HCT116 (cell line): ENCODE data around the gene GPN1. TPM values are rescaled to one million over a fixed set of nuclear protein-coding genes. Genes with fewer than 3 reads are reported as not detected.

Experiments used
- ATAC-seq: fragments of 200-7000 bp; cut with Tn5 transposase; 2 replicates; pipeline ENCODE4 v1.9.1; 2020; ENCODE audit warnings: mild to moderate bottlenecking, moderate library complexity
- BruUV-seq: library from RNA; stranded (reverse); fragments of 400-500 nt; replicated peaks from 2 replicates; lab custom pipeline; 2021; lab: Mats Ljungman, UMichigan
- CTCF ChIA-PET: fragments of 300-600 bp; sonication (Branson Sonifier 250); formaldehyde crosslinking; loops from one replicate; lab custom pipeline; 2021; ENCODE audit warnings: antibody characterized with exemption; lab: Charles Lee
- POLR2A ChIA-PET: fragments of 300-600, 350-600 bp; sonication (Branson Sonifier 250); formaldehyde crosslinking; loops from one replicate; lab custom pipeline; 2021; ENCODE audit warnings: antibody characterized with exemption; lab: Charles Lee
- RAD21 ChIA-PET, 2 experiments: fragments of 300-600 bp; sonication (Branson Sonifier 250); formaldehyde crosslinking; loops; one replicate each; lab custom pipeline; 2023; ENCODE audit warnings: low total read pairs in 2 of 2; ENCODE audit not compliant: uncharacterized antibody in 2 of 2, unreplicated experiment in 2 of 2, low non-redundant PET in 1 of 2; lab: Charles Lee
- DNase-seq: peaks from one replicate; pipeline ENCODE4 v3.0.0-alpha.2; 2010; ENCODE audit warnings: low read depth, low spot score
- H2AFZ ChIP-seq: fragments of 200-600 bp; shearing (Covaris generic), sonication (generic); 2 replicates; pipeline ENCODE4 v1.6.1; 2017; ENCODE audit warnings: low read depth, mixed run types, mixed read lengths, antibody characterized with exemption, low read length; ENCODE audit not compliant: poor library complexity, severe bottlenecking
- H3K27ac ChIP-seq: 2 replicates; pipeline ENCODE4 v1.5.1; 2012; ENCODE audit warnings: low read depth, low read length
- H3K27me3 ChIP-seq: fragments of 200-600 bp; sonication (generic); 2 replicates; pipeline ENCODE4 v1.6.1; 2016; ENCODE audit warnings: mixed run types, low read length, mixed read lengths; ENCODE audit not compliant: insufficient read depth
- H3K36me3 ChIP-seq, 2 experiments: fragments of 200-500 bp in 1 of 2; fragments of 200-600 bp in 1 of 2; sonication (Bioruptor generic) in 1 of 2; sonication (generic) in 1 of 2; 2 replicates each; pipeline versions ENCODE4 v1.5.1 to v1.6.1; 2014 to 2016; ENCODE audit warnings: low read length in 2 of 2, inconsistent platforms in 1 of 2, mixed read lengths in 1 of 2, mixed run types in 1 of 2; ENCODE audit not compliant: insufficient read depth in 2 of 2, control insufficient read depth in 1 of 2
- H3K4me1 ChIP-seq, 2 experiments: fragments of 200-600 bp in 1 of 2; sonication (generic) in 1 of 2; 2 replicates each; pipeline versions ENCODE4 v1.5.1 to v1.6.1; 2012 to 2017; ENCODE audit warnings: low read length in 2 of 2, inconsistent platforms in 1 of 2, mild to moderate bottlenecking in 1 of 2, mixed read lengths in 1 of 2, mixed run types in 1 of 2, moderate library complexity in 1 of 2; ENCODE audit not compliant: insufficient read depth in 2 of 2, control insufficient read depth in 1 of 2
- H3K4me2 ChIP-seq: fragments of 200-600 bp; sonication (generic); 2 replicates; pipeline ENCODE4 v1.6.1; 2017; ENCODE audit warnings: mixed run types, low read length, mixed read lengths
- H3K4me3 ChIP-seq, 2 experiments: fragments of 200-600 bp in 1 of 2; sonication (generic) in 1 of 2; replicated peaks in 1 of 2; 2 replicates each; pipeline ENCODE4 v1.5.1; 2011 to 2016; ENCODE audit warnings: low read length in 2 of 2, control low read depth in 1 of 2, low read depth in 1 of 2, mild to moderate bottlenecking in 1 of 2, mixed read lengths in 1 of 2, mixed run types in 1 of 2
- H3K79me2 ChIP-seq: fragments of 200-600 bp; sonication (generic); 2 replicates; pipeline ENCODE4 v1.6.1; 2017; ENCODE audit warnings: mild to moderate bottlenecking, mixed run types, low read length, moderate library complexity, mixed read lengths; ENCODE audit not compliant: insufficient read depth
- H3K9ac ChIP-seq: fragments of 200-600 bp; sonication (generic); 2 replicates; pipeline ENCODE4 v1.6.1; 2016; ENCODE audit warnings: low read length, mixed read lengths
- H3K9me2 ChIP-seq: fragments of 200-600 bp; sonication (generic), shearing (Covaris generic); 2 replicates; pipeline ENCODE4 v1.6.1; 2017; ENCODE audit warnings: mixed run types, mild to moderate bottlenecking, moderate library complexity; ENCODE audit not compliant: insufficient read depth
- H3K9me3 ChIP-seq, 2 experiments: fragments of 200-500 bp in 1 of 2; fragments of 200-600 bp in 1 of 2; sonication (Bioruptor generic) in 1 of 2; sonication (generic) in 1 of 2; 2 replicates each; pipeline ENCODE4 v1.6.1; 2014 to 2017; ENCODE audit warnings: low read length in 2 of 2, mixed read lengths in 2 of 2, inconsistent platforms in 1 of 2, low read depth in 1 of 2, mild to moderate bottlenecking in 1 of 2, mixed run types in 1 of 2, moderate library complexity in 1 of 2; ENCODE audit not compliant: control insufficient read depth in 1 of 2, insufficient read depth in 1 of 2
- H4K20me1 ChIP-seq: fragments of 200-600 bp; sonication (generic), shearing (Covaris generic); 2 replicates; pipeline ENCODE4 v1.6.1; 2017; ENCODE audit warnings: mixed run types, mild to moderate bottlenecking, moderate library complexity; ENCODE audit not compliant: insufficient read depth
- ATF3 ChIP-seq: IDR thresholded peaks from 2 replicates; pipeline ENCODE4 v1.6.1; 2012
- CBX3 ChIP-seq: IDR thresholded peaks from 2 replicates; pipeline ENCODE4 v1.6.1; 2012; ENCODE audit warnings: low read depth
- CEBPB ChIP-seq: IDR thresholded peaks from 2 replicates; pipeline ENCODE4 v1.6.1; 2012; ENCODE audit warnings: low read depth
- CTCF ChIP-seq, 3 experiments: fragments of 200-600 bp in 1 of 3; sonication (generic) in 1 of 3; IDR thresholded peaks in 2 of 3; conservative IDR thresholded peaks in 1 of 3; 2 replicates each; pipeline ENCODE4 v1.5.1; 2012 to 2017; ENCODE audit warnings: low read depth in 2 of 3, low read length in 2 of 3, antibody characterized with exemption in 1 of 3, borderline replicate concordance in 1 of 3, control low read depth in 1 of 3, mild to moderate bottlenecking in 1 of 3, mixed read lengths in 1 of 3, mixed run types in 1 of 3, moderate library complexity in 1 of 3; ENCODE audit not compliant: insufficient read depth in 1 of 3
- ELF1 ChIP-seq: IDR thresholded peaks from 2 replicates; pipeline ENCODE4 v1.6.1; 2012; ENCODE audit warnings: low read depth, borderline replicate concordance
- EZH2 ChIP-seq: fragments of 200-600 bp; sonication (generic); IDR thresholded peaks from 2 replicates; pipeline ENCODE4 v1.6.1; 2017; ENCODE audit warnings: antibody characterized with exemption, mixed run types
- EZH2phosphoT487 ChIP-seq: fragments of 200-600 bp; IDR thresholded peaks from 2 replicates; pipeline ENCODE4 v1.6.1; 2018; ENCODE audit warnings: antibody characterized with exemption, borderline replicate concordance
- FOSL1 ChIP-seq: IDR thresholded peaks from 2 replicates; pipeline ENCODE4 v1.6.1; 2012; ENCODE audit warnings: low read depth
- POLR2A ChIP-seq: IDR thresholded peaks from 2 replicates; pipeline ENCODE4 v1.7.0; 2011; ENCODE audit warnings: borderline replicate concordance; ENCODE audit not compliant: insufficient read depth, insufficient read length; ENCODE audit errors: extremely low read depth
- POLR2AphosphoS5 ChIP-seq: IDR thresholded peaks from 2 replicates; pipeline ENCODE4 v1.6.1; 2011; ENCODE audit warnings: mild to moderate bottlenecking, low read depth, low read length, moderate library complexity
- SP1 ChIP-seq: IDR thresholded peaks from 2 replicates; pipeline ENCODE4 v1.6.1; 2012; ENCODE audit warnings: low read depth
- YY1 ChIP-seq: IDR thresholded peaks from 2 replicates; pipeline ENCODE4 v1.6.1; 2011; ENCODE audit warnings: low read length, low read depth, moderate library complexity, mild to moderate bottlenecking; ENCODE audit not compliant: insufficient replicate concordance; ENCODE audit errors: extremely low read depth
- ZNF274 ChIP-seq: fragments of 200-500 bp; sonication (Bioruptor generic); IDR thresholded peaks from 2 replicates; pipeline ENCODE4 v1.6.1; 2014; ENCODE audit warnings: mild to moderate bottlenecking, low read depth, low read length, inconsistent platforms
- intact Hi-C: fragments of 100-400 bp; cut with micrococcal nuclease; formaldehyde crosslinking; loops from 2 replicates; pipeline ENCODE4 v1.10.0; 2022
- total RNA-seq: library from RNA; stranded (reverse); gene quantifications from one replicate; pipeline ENCODE4 v1.2.1, GENCODE V29; 2021; ENCODE audit not compliant: unreplicated experiment
- TF ChIP-seq, protein P1 (sequence below): IDR thresholded peaks from 2 replicates; pipeline ENCODE4 v1.6.1; 2012
- TF ChIP-seq, protein P2 (sequence below): IDR thresholded peaks from 2 replicates; pipeline ENCODE4 v1.6.1; 2012; ENCODE audit warnings: low read depth

The GPN1 gene
- total RNA-seq, 1 experiment from 2014 or later = 34.3 TPM

DNA sequence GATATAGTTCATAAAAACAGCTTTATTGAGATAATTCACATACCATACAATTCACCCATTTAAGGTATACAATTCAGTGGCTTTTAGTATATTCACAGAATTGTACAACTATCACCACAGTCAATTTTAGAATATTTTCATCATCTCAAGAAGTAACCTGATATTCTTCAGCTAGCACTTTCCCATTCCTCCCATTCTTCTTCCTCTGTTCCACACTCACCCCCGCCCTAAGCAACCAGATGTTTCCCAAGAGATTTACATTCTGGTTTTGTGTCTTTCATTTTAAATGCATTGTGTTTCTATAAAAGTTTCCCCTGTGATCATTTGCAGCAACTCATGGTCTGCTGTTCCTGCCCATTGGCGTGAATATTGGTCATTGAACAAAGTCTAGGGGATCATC is 5.4 kb downstream of the GPN1 start:
- H3K9me3 ChIP-seq = no peaks in the 10 kb centered on the region
- peaks cover 3 to 7% of the 10 kb centered on the region in 2 experiments; a peak in 3 of 4 replicates for H3K4me1 ChIP-seq
- no peak overlapping the region for H3K27ac ChIP-seq
- ChIA-PET CTCF (no interaction called here), POLR2A (no interaction called here), RAD21 (no interaction called here)
- intact Hi-C loops = no loop called here
- H3K9ac ChIP-seq = no peak overlapping the region
- H3K9me2 ChIP-seq = no peaks in the 10 kb centered on the region
- peaks cover 10% of the 10 kb centered on the region for H3K79me2 ChIP-seq
- ATAC-seq (no peak), DNase-seq (no peak)
- no TSS peak for BruUV-seq
- H3K36me3 ChIP-seq = peaks cover 38 to 51% of the 10 kb centered on the region in 2 experiments; a peak in 3 of 4 replicates
- H2AFZ ChIP-seq = no peak overlapping the region
- TF ChIP-seq FOSL1 (no peak), ATF3 (no peak), ZNF274 (no peak), CEBPB (no peak)
- TF ChIP-seq, protein P1, sequence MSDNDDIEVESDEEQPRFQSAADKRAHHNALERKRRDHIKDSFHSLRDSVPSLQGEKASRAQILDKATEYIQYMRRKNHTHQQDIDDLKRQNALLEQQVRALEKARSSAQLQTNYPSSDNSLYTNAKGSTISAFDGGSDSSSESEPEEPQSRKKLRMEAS = no peak
- H3K27me3 ChIP-seq = no peaks in the 10 kb centered on the region
- H4K20me1 ChIP-seq = no peaks in the 10 kb centered on the region
- H3K4me3 ChIP-seq = no peak overlapping the region
- no peak overlapping the region for H3K4me2 ChIP-seq

GRCh38 chr2:27636766-27637165 is 7.9 kb downstream of the GPN1 start:
- no peak for DNase-seq
- no peak for ATAC-seq
- CTCF ChIA-PET = no interaction called here
- TF ChIP-seq YY1 (no peak), POLR2AphosphoS5 (no peak), ZNF274 (no peak), EZH2phosphoT487 (no peak), CBX3 (no peak), CEBPB (no peak), ELF1 (no peak), SP1 (no peak), FOSL1 (no peak), POLR2A (no peak), EZH2 (no peak), CTCF (IDR thresholded peaks at IDR 0.05 in 2 of 3, conservative IDR thresholded peaks at IDR 0.05 in 1 of 3; ENCODE audit: borderline replicate concordance in 1 of 3, insufficient read depth in 1 of 3, low read depth in 2 of 3, low read length in 2 of 3) (no peak)
- TF ChIP-seq, protein P2, sequence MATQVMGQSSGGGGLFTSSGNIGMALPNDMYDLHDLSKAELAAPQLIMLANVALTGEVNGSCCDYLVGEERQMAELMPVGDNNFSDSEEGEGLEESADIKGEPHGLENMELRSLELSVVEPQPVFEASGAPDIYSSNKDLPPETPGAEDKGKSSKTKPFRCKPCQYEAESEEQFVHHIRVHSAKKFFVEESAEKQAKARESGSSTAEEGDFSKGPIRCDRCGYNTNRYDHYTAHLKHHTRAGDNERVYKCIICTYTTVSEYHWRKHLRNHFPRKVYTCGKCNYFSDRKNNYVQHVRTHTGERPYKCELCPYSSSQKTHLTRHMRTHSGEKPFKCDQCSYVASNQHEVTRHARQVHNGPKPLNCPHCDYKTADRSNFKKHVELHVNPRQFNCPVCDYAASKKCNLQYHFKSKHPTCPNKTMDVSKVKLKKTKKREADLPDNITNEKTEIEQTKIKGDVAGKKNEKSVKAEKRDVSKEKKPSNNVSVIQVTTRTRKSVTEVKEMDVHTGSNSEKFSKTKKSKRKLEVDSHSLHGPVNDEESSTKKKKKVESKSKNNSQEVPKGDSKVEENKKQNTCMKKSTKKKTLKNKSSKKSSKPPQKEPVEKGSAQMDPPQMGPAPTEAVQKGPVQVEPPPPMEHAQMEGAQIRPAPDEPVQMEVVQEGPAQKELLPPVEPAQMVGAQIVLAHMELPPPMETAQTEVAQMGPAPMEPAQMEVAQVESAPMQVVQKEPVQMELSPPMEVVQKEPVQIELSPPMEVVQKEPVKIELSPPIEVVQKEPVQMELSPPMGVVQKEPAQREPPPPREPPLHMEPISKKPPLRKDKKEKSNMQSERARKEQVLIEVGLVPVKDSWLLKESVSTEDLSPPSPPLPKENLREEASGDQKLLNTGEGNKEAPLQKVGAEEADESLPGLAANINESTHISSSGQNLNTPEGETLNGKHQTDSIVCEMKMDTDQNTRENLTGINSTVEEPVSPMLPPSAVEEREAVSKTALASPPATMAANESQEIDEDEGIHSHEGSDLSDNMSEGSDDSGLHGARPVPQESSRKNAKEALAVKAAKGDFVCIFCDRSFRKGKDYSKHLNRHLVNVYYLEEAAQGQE = no peak

More at GRCh38 chr2:27636766-27637165, 7.9 kb downstream of the GPN1 start:
- H3K9me2 ChIP-seq = no peaks in the 10 kb centered on the region
- H3K9me3 ChIP-seq = no peaks in the 10 kb centered on the region
- H3K79me2 ChIP-seq = no peaks in the 10 kb centered on the region; the same call in none of the 2 replicates
- H3K27me3 ChIP-seq = no peaks in the 10 kb centered on the region
- H3K4me3 ChIP-seq = no peak overlapping the region
- no peaks in the 10 kb centered on the region for H3K4me1 ChIP-seq
- H4K20me1 ChIP-seq = no peaks in the 10 kb centered on the region
- RAD21 ChIA-PET = no interaction called here
- no peak overlapping the region for H2AFZ ChIP-seq
- no TSS peak for BruUV-seq
- POLR2A ChIA-PET = no interaction called here
- no peak overlapping the region for H3K4me2 ChIP-seq
- H3K27ac ChIP-seq = no peak overlapping the region
- H3K9ac ChIP-seq = no peak overlapping the region
- intact Hi-C loops = no loop called here
- peaks cover 46 to 59% of the 10 kb centered on the region in 2 experiments; a peak in 3 of 4 replicates for H3K36me3 ChIP-seq
